Memory B cell (primary cell): ENCODE measurements around the gene CCL16.
"Not testable (repeated sequence)": the region's sequence is repeated elsewhere in the genome, so short reads cannot be mapped to it uniquely, and the experiment has no call there.

Experiments
- ATAC-seq: fragments of 150-1000 bp; cut with Tn5 transposase; 2 replicates; pipeline ENCODE4 v1.10.0; 2021; ENCODE audit warnings: low read depth, mild to moderate bottlenecking, moderate library complexity
- DNase-seq, 2 donors: peaks; one replicate each; pipeline ENCODE4 v3.0.0; 2022; ENCODE audit warnings: low spot score in 2 of 2
- H3K27ac Mint-ChIP-seq: one replicate; pipeline ENCODE4 v1.8.0; 2022; ENCODE audit warnings: mild to moderate bottlenecking, moderate library complexity, mixed read lengths
- H3K27me3 Mint-ChIP-seq: one replicate; pipeline ENCODE4 v1.8.0; 2022; ENCODE audit warnings: mixed read lengths
- H3K36me3 Mint-ChIP-seq: one replicate; pipeline ENCODE4 v1.8.0; 2022; ENCODE audit warnings: mild to moderate bottlenecking, mixed read lengths
- H3K4me1 Mint-ChIP-seq: one replicate; pipeline ENCODE4 v1.8.0; 2022; ENCODE audit warnings: mixed read lengths
- H3K4me3 Mint-ChIP-seq: one replicate; pipeline ENCODE4 v1.8.0; 2022; ENCODE audit warnings: mild to moderate bottlenecking, moderate library complexity, mixed read lengths
- H3K9me3 Mint-ChIP-seq: one replicate; pipeline ENCODE4 v1.8.0; 2022; ENCODE audit warnings: mixed read lengths

CCL16 gene

GRCh38 chr17:35942588-35943186 is 38.6 kb downstream of the CCL16 start:
- Mint-ChIP-seq H3K27ac (no peak overlapping the region), H3K36me3 (no peaks in the 10 kb centered on the region), H3K27me3 (peaks cover under 1% of the 10 kb centered on the region), H3K9me3 (no peaks in the 10 kb centered on the region), H3K4me3 (no peak overlapping the region), H3K4me1 (no peaks in the 10 kb centered on the region)
- ATAC-seq (no peak), DNase-seq (no peak)

GRCh38 chr17:35938492-35938891 is 42.8 kb downstream of the CCL16 start:
- H3K27me3 Mint-ChIP-seq, H3K9me3 Mint-ChIP-seq, H3K27ac Mint-ChIP-seq, H3K36me3 Mint-ChIP-seq, H3K4me3 Mint-ChIP-seq, ATAC-seq, H3K4me1 Mint-ChIP-seq, DNase-seq: not testable (repeated sequence)

DNA sequence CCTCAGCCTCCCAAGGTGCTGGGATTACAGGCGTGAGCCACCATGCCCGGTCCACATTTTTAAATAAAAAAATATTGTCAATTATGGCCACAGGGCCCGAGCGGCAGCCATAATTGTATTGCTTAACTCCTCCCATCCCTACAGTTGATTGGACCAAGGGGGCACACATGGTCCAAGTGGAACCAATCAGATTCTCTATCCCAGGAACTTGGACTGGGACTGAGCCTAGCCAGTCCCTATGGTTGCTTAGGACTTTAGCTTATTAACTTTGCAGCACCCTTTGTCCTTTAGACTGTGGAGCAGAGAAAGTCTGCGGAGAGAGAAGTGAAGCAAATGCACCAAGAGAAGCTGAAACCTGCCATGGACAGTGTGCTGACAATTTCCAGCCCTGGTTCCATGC is 45.2 kb downstream of the CCL16 start:
- ATAC-seq (no peak), DNase-seq (no peak)
- Mint-ChIP-seq H3K27me3 (peaks cover 3% of the 10 kb centered on the region), H3K4me1 (no peaks in the 10 kb centered on the region), H3K36me3 (no peaks in the 10 kb centered on the region), H3K4me3 (no peak overlapping the region), H3K9me3 (no peaks in the 10 kb centered on the region), H3K27ac (no peak overlapping the region)

DNA sequence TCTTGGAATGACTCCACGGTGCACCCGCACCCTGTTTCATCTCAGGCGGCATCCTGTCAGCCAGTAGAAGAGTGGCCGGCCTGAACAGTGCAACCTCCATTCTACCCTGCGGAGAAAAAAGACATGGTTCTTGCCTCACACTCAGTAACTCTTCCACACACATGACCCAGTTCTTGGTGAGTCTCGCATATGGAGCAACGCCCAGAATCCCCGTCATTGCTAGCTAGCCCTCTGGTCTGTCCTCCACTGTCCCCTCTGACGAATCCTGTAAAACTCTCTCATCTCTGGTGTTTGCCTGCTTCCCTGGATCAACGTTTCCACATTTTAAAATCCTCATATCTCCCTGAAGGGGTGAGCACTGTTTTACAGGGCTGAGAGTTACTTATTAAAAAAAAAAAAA is 46.5 kb downstream of the CCL16 start:
- peaks cover 4% of the 10 kb centered on the region for H3K4me1 Mint-ChIP-seq
- peaks cover 3% of the 10 kb centered on the region for H3K27me3 Mint-ChIP-seq
- no peak overlapping the region for H3K4me3 Mint-ChIP-seq
- H3K36me3 Mint-ChIP-seq, result no peaks in the 10 kb centered on the region
- no peak overlapping the region for H3K27ac Mint-ChIP-seq
- no peak for ATAC-seq
- DNase-seq, result no peak
- no peaks in the 10 kb centered on the region for H3K9me3 Mint-ChIP-seq

DNA sequence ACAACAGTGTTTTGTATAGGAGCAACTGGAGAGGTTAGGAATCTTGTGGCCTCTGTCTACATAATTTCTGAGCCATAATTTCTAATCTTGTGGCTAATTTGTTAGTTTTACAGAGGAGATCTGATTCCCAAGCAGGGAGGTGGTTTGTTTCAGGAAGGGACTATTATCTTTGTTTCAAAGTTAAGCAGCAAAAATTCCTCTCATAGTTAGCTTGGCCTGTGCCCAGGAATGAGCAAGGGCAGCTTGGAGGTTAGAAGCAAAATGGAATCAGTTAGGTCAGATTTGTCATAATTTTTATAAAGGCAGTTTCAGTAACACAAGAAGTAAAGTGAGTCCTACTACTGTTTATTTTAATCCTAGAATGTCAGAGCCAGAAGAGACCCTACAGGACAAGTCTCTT is 48.7 kb downstream of the CCL16 start:
- Mint-ChIP-seq H3K36me3 (no peaks in the 10 kb centered on the region), H3K27ac (no peak overlapping the region), H3K27me3 (peaks cover 5% of the 10 kb centered on the region), H3K4me1 (peaks cover 4% of the 10 kb centered on the region), H3K4me3 (no peak overlapping the region), H3K9me3 (no peaks in the 10 kb centered on the region)
- DNase-seq, result no peak
- ATAC-seq, result no peak

- H3K4me3 Mint-ChIP-seq, result no peak overlapping the region
- DNase-seq, result no peak
These were observed 49.4 kb downstream of the CCL16 start for GRCh38 chr17:35931794-35932425.

DNA sequence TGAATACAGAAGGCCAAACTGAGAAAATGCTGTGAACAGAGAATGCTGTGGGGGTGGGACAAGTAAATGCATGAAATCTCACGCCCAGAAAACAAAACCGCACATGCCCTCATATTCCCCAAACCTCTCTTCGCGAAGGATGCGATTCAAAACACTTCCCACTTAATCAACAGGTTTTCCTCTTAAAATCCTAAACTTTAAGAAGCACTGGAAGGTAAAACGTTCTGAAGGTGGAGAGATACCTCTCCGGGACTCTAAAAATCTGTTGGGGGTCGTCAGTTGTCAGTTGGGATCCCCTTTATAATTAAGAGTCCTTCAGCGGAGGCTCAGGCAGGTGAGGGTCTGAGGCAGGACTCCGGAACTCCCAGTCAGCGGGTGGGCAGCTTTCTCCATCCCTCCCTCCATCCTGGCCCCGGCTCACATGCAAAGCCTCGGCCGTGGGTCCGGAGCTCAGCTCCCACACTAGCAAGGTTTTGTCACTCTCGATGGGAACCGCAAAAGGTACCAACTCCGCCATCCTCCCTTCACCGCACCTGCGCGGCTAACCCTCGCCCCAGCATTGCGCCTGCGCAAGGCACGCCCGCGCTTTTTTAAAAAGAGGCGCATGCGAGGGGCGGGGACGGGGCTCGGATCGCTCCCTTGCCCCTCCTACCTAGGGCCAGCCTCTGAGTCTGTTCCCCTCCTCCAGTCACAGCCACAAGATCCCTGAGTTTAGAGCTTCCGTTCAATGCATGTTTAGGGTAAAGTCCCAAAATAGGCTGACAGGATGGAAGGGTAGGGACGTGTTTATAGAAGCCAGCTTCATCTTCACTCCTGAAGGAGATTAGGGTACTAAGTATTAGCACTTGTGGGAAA is 50.9 kb downstream of the CCL16 start, which contains the start of gene RDM1:
Gene RDM1 (minus strand): TSS at position 563 of the 855 bp plus-strand sequence. CDS start 46 bp downstream, at position 517.
- Mint-ChIP-seq H3K4me1 (peaks cover 4% of the 10 kb centered on the region), H3K4me3 (peak within 1 kb of the TSS; percentile 81), H3K9me3 (no peaks in the 10 kb centered on the region), H3K36me3 (no peaks in the 10 kb centered on the region), H3K27me3 (peaks cover 5% of the 10 kb centered on the region), H3K27ac (no peak within 1 kb of the TSS)
- ATAC-seq, result peak; percentile 94
- DNase-seq, result peak; percentile 56 to 57

More at GRCh38 chr17:35931794-35932425, 49.4 kb downstream of the CCL16 start:
- Mint-ChIP-seq H3K4me1 (peaks cover 4% of the 10 kb centered on the region), H3K36me3 (no peaks in the 10 kb centered on the region), H3K27me3 (peaks cover 5% of the 10 kb centered on the region), H3K9me3 (no peaks in the 10 kb centered on the region), H3K27ac (no peak overlapping the region)
- no peak for ATAC-seq

DNA sequence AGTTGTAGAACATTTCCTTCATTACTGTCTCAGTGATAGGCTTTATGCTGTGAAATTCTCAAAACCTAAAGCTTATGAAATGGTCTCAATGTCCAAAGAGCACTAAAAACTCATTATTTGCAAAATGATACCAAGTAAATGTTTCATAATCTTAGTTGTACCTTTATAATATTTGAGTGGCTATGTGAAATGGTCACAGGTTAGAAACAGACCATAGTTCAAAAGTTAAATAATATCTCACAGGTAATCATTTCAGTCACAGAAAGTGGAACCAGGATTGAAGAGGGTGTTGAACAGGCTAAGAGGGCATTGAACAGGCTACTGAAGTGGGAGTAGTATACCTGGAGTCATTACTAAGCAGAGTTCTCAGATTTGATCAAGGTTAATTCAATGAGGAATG is 53.6 kb downstream of the CCL16 start:
- peaks cover 8% of the 10 kb centered on the region for H3K4me1 Mint-ChIP-seq
- H3K9me3 Mint-ChIP-seq, result no peaks in the 10 kb centered on the region
- H3K27me3 Mint-ChIP-seq, result peaks cover 4% of the 10 kb centered on the region
- H3K4me3 Mint-ChIP-seq, result no peak overlapping the region
- no peak for ATAC-seq
- H3K27ac Mint-ChIP-seq, result no peak overlapping the region
- H3K36me3 Mint-ChIP-seq, result no peaks in the 10 kb centered on the region
- DNase-seq, result no peak
